Bronchial epithelial cell (primary cell): ENCODE data around the gene ARF3. TPM values are rescaled to one million over a fixed set of nuclear protein-coding genes. Genes with fewer than 3 reads are reported as not detected.

Source experiments
- DNase-seq: peaks from one replicate; pipeline ENCODE4 v3.0.0-alpha.2; 2010; ENCODE audit warnings: low read depth
- FAIRE-seq: peaks from 2 replicates; lab custom pipeline; 2011; peaks lifted over from hg19 to GRCh38; lab: Jason Lieb, UNC
- H3K27me3 ChIP-seq: 2 replicates; pipeline ENCODE4 v1.5.1; 2011; ENCODE audit warnings: low read length; ENCODE audit not compliant: control insufficient read depth, insufficient read depth
- H3K36me3 ChIP-seq: 2 replicates; pipeline ENCODE4 v1.5.1; 2011; ENCODE audit warnings: low read length; ENCODE audit not compliant: control insufficient read depth, insufficient read depth
- H3K4me3 ChIP-seq: 2 replicates; pipeline ENCODE4 v1.5.1; 2011; ENCODE audit warnings: mild to moderate bottlenecking, low read depth, low read length, control low read depth
- CTCF ChIP-seq: IDR thresholded peaks from 2 replicates; pipeline ENCODE4 v1.5.1; 2011; ENCODE audit warnings: mild to moderate bottlenecking, moderate library complexity, low read length, control low read depth, inconsistent platforms; ENCODE audit not compliant: insufficient read depth, severe bottlenecking
- total RNA-seq: library from RNA; depleted of rRNA; stranded (reverse); fragments of >200 nt; gene quantifications from 2 replicates; pipeline ENCODE4 v1.2.1, GENCODE V29; 2014

Gene ARF3
- total RNA-seq, 1 donor from 2014 or later, result 30.0 TPM

DNA sequence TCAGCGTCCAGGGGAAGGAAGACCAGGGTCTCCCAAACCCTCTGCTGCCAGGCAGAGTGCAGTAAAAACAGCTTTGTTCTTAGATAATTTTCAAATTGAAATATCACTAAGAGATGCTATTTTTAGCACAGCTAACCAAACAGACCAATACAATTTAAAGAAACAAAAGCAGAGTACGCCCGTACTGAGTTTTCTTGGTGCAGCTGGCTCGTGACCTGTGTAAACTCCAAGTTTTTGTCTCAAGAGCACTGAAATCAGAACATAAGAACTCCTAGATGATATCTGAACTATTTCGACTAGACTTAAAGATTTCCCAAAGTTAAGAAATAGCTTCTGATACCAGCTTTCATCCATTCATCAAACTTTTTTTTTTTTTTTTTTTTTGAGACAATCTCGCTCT lies 10.3 kb downstream of the ARF3 start:
- FAIRE-seq (no peak), DNase-seq (no peak)
- TF ChIP-seq CTCF, result no peak
- Histone ChIP-seq H3K4me3 (no peak overlapping the region), H3K36me3 (peaks cover 3% of the 10 kb centered on the region), H3K27me3 (no peaks in the 10 kb centered on the region)

DNA sequence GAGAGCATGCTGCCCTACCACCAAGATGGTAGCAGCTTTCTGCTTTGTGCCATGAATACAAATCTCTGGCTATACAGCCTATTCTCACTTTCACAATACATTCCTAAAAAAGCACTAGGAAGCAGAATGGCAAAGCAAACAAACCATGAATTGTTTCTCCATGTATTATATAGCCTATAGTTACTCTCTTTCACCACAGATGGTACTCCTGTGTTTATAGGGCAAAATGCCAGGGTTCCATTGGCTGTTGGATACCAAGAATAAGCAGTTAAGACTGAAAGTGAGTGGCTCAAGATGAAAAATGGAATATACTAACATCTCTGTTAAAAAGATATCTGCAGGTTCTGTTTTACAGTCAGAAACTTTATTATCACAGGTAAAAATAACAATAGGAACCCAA lies 11.1 kb downstream of the ARF3 start:
- H3K36me3 ChIP-seq, result peaks cover 3% of the 10 kb centered on the region

GRCh38 chr12:48943221-48943620 lies 14.1 kb downstream of the ARF3 start:
- no peak for TF ChIP-seq CTCF
- Histone ChIP-seq H3K27me3 (no peaks in the 10 kb centered on the region), H3K4me3 (no peak overlapping the region), H3K36me3 (peaks cover 18% of the 10 kb centered on the region)
- FAIRE-seq, result no peak
- no peak for DNase-seq

More for the DNA sequence above, 11.1 kb downstream of the ARF3 start:
- DNase-seq (no peak), FAIRE-seq (no peak)
- TF ChIP-seq CTCF, result no peak
- no peaks in the 10 kb centered on the region for H3K27me3 ChIP-seq
- no peak overlapping the region for H3K4me3 ChIP-seq

- no peak for TF ChIP-seq CTCF
- DNase-seq (no peak), FAIRE-seq (peak; percentile 36)
- Histone ChIP-seq H3K27me3 (no peaks in the 10 kb centered on the region), H3K4me3 (no peak overlapping the region), H3K36me3 (peaks cover 22% of the 10 kb centered on the region)
Measured at GRCh38 chr12:48940181-48940580, 17.1 kb downstream of the ARF3 start.

GRCh38 chr12:48938805-48939204 lies 18.5 kb downstream of the ARF3 start:
- DNase-seq (no peak), FAIRE-seq (no peak)

More at GRCh38 chr12:48938805-48939204, 18.5 kb downstream of the ARF3 start:
- no peak for TF ChIP-seq CTCF
- no peaks in the 10 kb centered on the region for H3K27me3 ChIP-seq
- H3K4me3 ChIP-seq, result no peak overlapping the region
- H3K36me3 ChIP-seq, result peaks cover 22% of the 10 kb centered on the region
